ENCODE measurements around the gene AKR1C1. TPM values are rescaled to one million over a fixed set of nuclear protein-coding genes. Genes with fewer than 3 reads are reported as not detected.
"Not testable (repeated sequence)": the region's sequence is repeated elsewhere in the genome, so short reads cannot be mapped to it uniquely, and the experiment has no call there.

AKR1C1 gene
- total and polyA plus RNA-seq, 2 of the 13 experiments (the other 11 are each of a cell fraction or from before 2014, with no cell fraction given) = 948 to 2,238 TPM

DNA sequence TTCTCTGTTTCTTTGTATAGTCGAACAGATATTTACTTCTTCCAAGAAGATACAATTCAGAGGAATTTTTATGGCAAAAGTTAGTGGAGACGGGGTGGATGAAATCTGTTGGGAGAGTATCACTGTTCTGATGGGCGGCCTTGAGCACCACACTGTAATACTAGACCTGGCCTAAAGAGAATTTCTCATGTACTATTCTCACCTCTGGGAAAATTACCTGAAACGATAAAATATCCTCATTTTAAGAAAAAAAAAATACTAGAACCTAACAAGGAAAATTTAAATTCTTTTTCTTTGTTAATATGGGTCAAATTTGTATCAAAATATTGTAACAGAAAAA lies 570 bp downstream of the AKR1C1 start:
- TSS peak; percentile 65 for BruUV-seq (replicated peaks)
- peak; percentile 78 for ATAC-seq
- intact Hi-C loops (cut with micrococcal nuclease; ENCODE audit: unreplicated experiment); DNase-seq (ENCODE audit: low spot score); H3K27me3 ChIP-seq (ENCODE audit: control insufficient read depth in 1 of 2, insufficient read depth in 2 of 2, low read length in 2 of 2); FAIRE-seq; H2AFZ ChIP-seq (ENCODE audit: low read length); in situ Hi-C loops (cut with HindIII; ENCODE audit: extremely low pct_ligation_motif_present, low pct_unique_long_range_greater_than_20kb); H3K9me3 ChIP-seq (ENCODE audit: low read length): not testable (repeated sequence)
- TF ChIP-seq POLR2G (IDR thresholded peaks at IDR 0.05; ENCODE audit: low read depth, low read length) (peak; percentile 7; the same call in 1 of the 2 replicates), RBM22 (optimal IDR thresholded peaks at IDR 0.05; ENCODE audit: low read length) (peak; percentile 0)
- WGBS (ENCODE audit: low lambda C conversion rate) = 2% methylated on average over 3 of the region's 4 CpGs
- peak overlapping the region; percentile 56 to 72 (median 68); a peak in 5 of 6 replicates for H3K4me3 ChIP-seq (replicated peaks in 1 of 3; ENCODE audit: insufficient read depth in 1 of 3, low read depth in 2 of 3, low read length in 3 of 3)
- H3K4me2 ChIP-seq (ENCODE audit: low read depth, low read length) = peak overlapping the region; percentile 77
- CTCF ChIA-PET (ENCODE audit: low intra/inter-chr PET ratio, low total read pairs) = interaction anchor here (1.1 kb wide), 1 partner anchor 114 kb away, joined by 3 read pairs; no protein-coding TSS in a partner anchor
- H3K79me2 ChIP-seq (ENCODE audit: insufficient read depth, low read length) = peaks cover 41% of the 10 kb centered on the region
- peak overlapping the region; percentile 58 for H3K27ac ChIP-seq (ENCODE audit: extremely low read length, insufficient read depth, low read length)
- H4K20me1 ChIP-seq (ENCODE audit: insufficient read depth, low read length) = peaks cover 19% of the 10 kb centered on the region; the same call in 1 of the 2 replicates
- peaks cover 3 to 11% of the 10 kb centered on the region in 2 experiments; a peak in 3 of 5 replicates for H3K36me3 ChIP-seq (replicated peaks in 1 of 2; ENCODE audit: control insufficient read depth in 1 of 2, insufficient read depth in 2 of 2, low read length in 2 of 2)
- POLR2A ChIA-PET = interaction anchor here (1.1 to 4.0 kb wide), 6 partner anchors 14 to 114 kb away, joined by 3 to 86 read pairs (median 6); no protein-coding TSS in a partner anchor
- peaks cover 26% of the 10 kb centered on the region for H3K4me1 ChIP-seq (ENCODE audit: insufficient read depth, low read length)
- H3K9ac ChIP-seq (ENCODE audit: insufficient read depth, low read depth, low read length) = peak overlapping the region; percentile 76

DNA sequence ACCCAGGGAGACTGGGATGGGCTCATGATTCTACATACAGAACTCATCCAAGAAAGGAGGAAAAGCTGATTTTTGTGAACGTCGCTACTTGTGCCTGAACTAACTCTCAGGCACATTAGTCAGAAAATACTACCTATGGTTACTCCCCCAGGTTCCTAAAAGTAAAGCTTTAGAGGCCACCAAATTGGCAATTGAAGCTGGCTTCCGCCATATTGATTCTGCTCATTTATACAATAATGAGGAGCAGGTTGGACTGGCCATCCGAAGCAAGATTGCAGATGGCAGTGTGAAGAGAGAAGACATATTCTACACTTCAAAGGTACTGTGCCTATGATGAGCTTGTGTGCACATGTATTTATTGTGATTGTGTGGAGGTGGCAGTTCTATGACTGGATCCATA lies 2.5 kb downstream of the AKR1C1 start:
- peak overlapping the region; percentile 76 for H3K9ac ChIP-seq (ENCODE audit: insufficient read depth, low read depth, low read length)
- WGBS (ENCODE audit: low lambda C conversion rate) = 66% methylated on average over 4 of the region's 4 CpGs
- FAIRE-seq; H3K9me3 ChIP-seq (ENCODE audit: low read length); in situ Hi-C loops (cut with HindIII; ENCODE audit: extremely low pct_ligation_motif_present, low pct_unique_long_range_greater_than_20kb); H2AFZ ChIP-seq (ENCODE audit: low read length); CTCF ChIA-PET (ENCODE audit: low intra/inter-chr PET ratio, low total read pairs); BruUV-seq (replicated peaks); ATAC-seq; DNase-seq (ENCODE audit: low spot score); H3K27me3 ChIP-seq (ENCODE audit: control insufficient read depth in 1 of 2, insufficient read depth in 2 of 2, low read length in 2 of 2): not testable (repeated sequence)
- TF ChIP-seq SRSF4 (IDR thresholded peaks at IDR 0.05; ENCODE audit: low read depth, low read length, poor library complexity, severe bottlenecking) (peak; percentile 28), POLR2G (IDR thresholded peaks at IDR 0.05; ENCODE audit: low read depth, low read length) (peak; percentile 37), SSRP1 (CRISPR knock-in tag; IDR thresholded peaks at IDR 0.05) (0 out of 2 replicates have a peak, but pooled peaks have one; percentile 34), RBM22 (optimal IDR thresholded peaks at IDR 0.05; ENCODE audit: low read length) (peak; percentile 38), POLR2AphosphoS5 (IDR thresholded peaks at IDR 0.05; ENCODE audit: low read depth, low read length) (peak; percentile 54; the same call in 1 of the 2 replicates), RBFOX2 (IDR thresholded peaks at IDR 0.05; ENCODE audit: low read depth, low read length) (peak; percentile 75; the same call in 1 of the 2 replicates), POLR2A (IDR thresholded peaks at IDR 0.05; ENCODE audit: insufficient read depth in 1 of 2, low read depth in 2 of 2, low read length in 2 of 2) (peak; percentile 25 to 28; a peak in 2 of 4 replicates)
- peaks cover 29% of the 10 kb centered on the region for H4K20me1 ChIP-seq (ENCODE audit: insufficient read depth, low read length)
- peaks cover 49% of the 10 kb centered on the region for H3K79me2 ChIP-seq (ENCODE audit: insufficient read depth, low read length)
- H3K27ac ChIP-seq (ENCODE audit: extremely low read length, insufficient read depth, low read length) = peak overlapping the region; percentile 59
- intact Hi-C loops (cut with micrococcal nuclease; ENCODE audit: unreplicated experiment) = loop anchor here (5.0 kb wide), 1 partner anchor 118 kb away; no protein-coding TSS in a partner anchor
- H3K4me2 ChIP-seq (ENCODE audit: low read depth, low read length) = peak overlapping the region; percentile 77
- H3K4me1 ChIP-seq (ENCODE audit: insufficient read depth, low read length) = peaks cover 37% of the 10 kb centered on the region
- H3K36me3 ChIP-seq (replicated peaks in 1 of 2; ENCODE audit: control insufficient read depth in 1 of 2, insufficient read depth in 2 of 2, low read length in 2 of 2) = peaks cover 4 to 18% of the 10 kb centered on the region in 2 experiments; a peak in 4 of 5 replicates
- H3K4me3 ChIP-seq (replicated peaks in 1 of 3; ENCODE audit: insufficient read depth in 1 of 3, low read depth in 2 of 3, low read length in 3 of 3) = peak overlapping the region; percentile 56 to 72 (median 68)
- POLR2A ChIA-PET = interaction anchor here (4.0 kb wide), 1 partner anchor 18 kb away, joined by 86 read pairs; no protein-coding TSS in a partner anchor

All from HepG2 (cell line).